Endothelial cell of umbilical vein (primary cell): Measurements from ENCODE around the gene RPS21. TPM values are rescaled to one million over a fixed set of nuclear protein-coding genes. Genes with fewer than 3 reads are reported as not detected.

Experiments used
- BruUV-seq: library from RNA; stranded (reverse); fragments of 400-500 nt; replicated peaks from 2 replicates; lab custom pipeline; 2021; lab: Mats Ljungman, UMichigan
- CTCF ChIA-PET: fragments of 300-600, 350-600 bp; sonication (Branson Sonifier 250); formaldehyde crosslinking; loops from one replicate; lab custom pipeline; 2021; ENCODE audit warnings: antibody characterized with exemption, inconsistent platforms; lab: Charles Lee
- POLR2A ChIA-PET: fragments of 300-600, 350-600 bp; sonication (Branson Sonifier 250); formaldehyde crosslinking; loops from one replicate; lab custom pipeline; 2021; ENCODE audit warnings: antibody characterized with exemption, inconsistent platforms; lab: Charles Lee
- DNase-seq: peaks from one replicate; pipeline ENCODE4 v3.0.0-alpha.2; 2011; ENCODE audit warnings: low read depth, low spot score
- FAIRE-seq: peaks from 2 replicates; lab custom pipeline; 2011; peaks lifted over from hg19 to GRCh38; lab: Jason Lieb, UNC
- H2AFZ ChIP-seq: 2 replicates; pipeline ENCODE4 v1.6.0; 2012; ENCODE audit warnings: low read depth, low read length, control low read depth, inconsistent platforms
- H3K27ac ChIP-seq: 2 replicates; pipeline ENCODE4 v1.5.1; 2011; ENCODE audit warnings: low read depth, mild to moderate bottlenecking, control low read depth, low read length, moderate library complexity; ENCODE audit not compliant: insufficient read depth
- H3K27me3 ChIP-seq, 2 experiments: 2 replicates each; pipeline versions ENCODE4 v1.6.0 to v1.6.1; 2011; ENCODE audit warnings: low read length in 2 of 2, mixed read lengths in 1 of 2; ENCODE audit not compliant: control insufficient read depth in 2 of 2, insufficient read depth in 2 of 2
- H3K36me3 ChIP-seq, 2 experiments: 2 replicates in 1 of 2; 3 replicates in 1 of 2; pipeline ENCODE4 v1.5.1; 2011; ENCODE audit warnings: low read length in 2 of 2, mild to moderate bottlenecking in 1 of 2, moderate library complexity in 1 of 2; ENCODE audit not compliant: control insufficient read depth in 2 of 2, insufficient read depth in 2 of 2; ENCODE audit errors: extremely low read depth in 1 of 2
- H3K4me1 ChIP-seq: 3 replicates; pipeline ENCODE4 v1.5.1; 2011; ENCODE audit warnings: mild to moderate bottlenecking, low read length; ENCODE audit not compliant: control insufficient read depth, insufficient read depth; ENCODE audit errors: extremely low read depth
- H3K4me2 ChIP-seq: 2 replicates; pipeline ENCODE4 v1.6.1; 2011; ENCODE audit warnings: low read length, control low read depth, mixed read lengths; ENCODE audit not compliant: insufficient read depth
- H3K4me3 ChIP-seq, 3 experiments: fragments of 200-600 bp in 1 of 3; sonication (generic), shearing (Covaris generic) in 1 of 3; replicated peaks in 1 of 3; 2 replicates each; pipeline ENCODE4 v1.5.1; 2011 to 2016; ENCODE audit warnings: control low read depth in 3 of 3, low read length in 3 of 3, mild to moderate bottlenecking in 2 of 3, inconsistent platforms in 1 of 3, low read depth in 1 of 3, moderate library complexity in 1 of 3; ENCODE audit not compliant: insufficient read depth in 1 of 3
- H3K79me2 ChIP-seq: 2 replicates; pipeline ENCODE4 v1.6.0; 2012; ENCODE audit warnings: low read length, inconsistent platforms; ENCODE audit not compliant: control insufficient read depth, insufficient read depth
- H3K9ac ChIP-seq: replicated peaks from 2 replicates; pipeline ENCODE3; 2011; ENCODE audit warnings: low read length, control low read depth; ENCODE audit not compliant: insufficient read depth; ENCODE audit errors: extremely low read depth
- H3K9me1 ChIP-seq: replicated peaks from 3 replicates; pipeline ENCODE4 v1.6.0; 2011; ENCODE audit warnings: mild to moderate bottlenecking, low read length; ENCODE audit not compliant: control insufficient read depth, insufficient read depth; ENCODE audit errors: extremely low read depth
- H3K9me3 ChIP-seq: replicated peaks from 2 replicates; pipeline ENCODE4 v1.5.1; 2012; ENCODE audit warnings: low read length, inconsistent platforms; ENCODE audit not compliant: control insufficient read depth, insufficient read depth
- H4K20me1 ChIP-seq: replicated peaks from 2 replicates; pipeline ENCODE3; 2011; ENCODE audit warnings: mild to moderate bottlenecking, low read length; ENCODE audit not compliant: control insufficient read depth, insufficient read depth; ENCODE audit errors: extremely low read depth
- CTCF ChIP-seq, 2 donors: IDR thresholded peaks; 1 replicate in 1 of 2; 2 replicates in 1 of 2; pipeline ENCODE4 v1.5.1; 2011; ENCODE audit warnings: low read length in 2 of 2, mild to moderate bottlenecking in 2 of 2, moderate library complexity in 2 of 2, control low read depth in 1 of 2, inconsistent platforms in 1 of 2, low read depth in 1 of 2; ENCODE audit not compliant: insufficient read depth in 1 of 2; ENCODE audit errors: extremely low read depth in 1 of 2
- FOS ChIP-seq: IDR thresholded peaks from 2 replicates; pipeline ENCODE4 v1.6.1; 2011; ENCODE audit warnings: mild to moderate bottlenecking, low read length, moderate library complexity, borderline replicate concordance; ENCODE audit not compliant: insufficient read depth
- dilution Hi-C: fragments of 300-500 bp; cut with MboI; formaldehyde crosslinking; loops from one replicate; pipeline ENCODE4 v1.15.0; 2019; ENCODE audit warnings: low sequenced_read_pairs; ENCODE audit not compliant: extremely low pct_ligation_motif_present
- intact Hi-C: fragments of 100-400 bp; cut with micrococcal nuclease; formaldehyde crosslinking; loops from one replicate; pipeline ENCODE4 v1.10.0; 2022
- polyA plus RNA-seq, 4 experiments: library from polyadenylated mRNA; depleted of rRNA in 3 of 4; stranded (reverse) in 3 of 4; unstranded in 1 of 4; fragments of >200 nt; gene quantifications; 2 replicates each; pipeline versions ENCODE4 v1.2.1 to v1.2.3, GENCODE V29; 2011 to 2012; ENCODE audit warnings: missing spikeins in 1 of 4
- total RNA-seq: library from RNA; stranded (reverse); gene quantifications from 2 replicates; pipeline ENCODE4 v1.2.3, GENCODE V29; 2021

RPS21 gene
- total and polyA plus RNA-seq, 2 donors (not counting 3 experiments of a cell fraction or from before 2014, with no cell fraction given), result 1,644 to 7,710 TPM

GRCh38 chr20:62405108-62405980 is 18.4 kb downstream of the RPS21 start:
- CTCF ChIA-PET, result interaction anchor here (1.0 kb wide), 1 partner anchor 23 kb away, joined by 5 read pairs; no protein-coding TSS in a partner anchor
- no peaks in the 10 kb centered on the region for H3K27me3 ChIP-seq
- no peak overlapping the region for H2AFZ ChIP-seq
- H4K20me1 ChIP-seq, result no peaks in the 10 kb centered on the region
- H3K27ac ChIP-seq, result no peak overlapping the region
- intact Hi-C loops, result loop anchor here (1.0 to 5.0 kb wide), 3 partner anchors 48 to 212 kb away; partner anchors contain the start of gene ADRM1
- H3K36me3 ChIP-seq, result no peaks in the 10 kb centered on the region
- TF ChIP-seq FOS (no peak), CTCF (IDR thresholded peaks at IDR 0.05; ENCODE audit: extremely low read depth in 1 of 2, insufficient read depth in 1 of 2, low read depth in 1 of 2, low read length in 2 of 2) (peak; percentile 62 to 77)
- peaks cover 11% of the 10 kb centered on the region for H3K4me1 ChIP-seq
- H3K79me2 ChIP-seq, result peaks cover 7% of the 10 kb centered on the region
- no peak for FAIRE-seq
- no peak overlapping the region for H3K4me3 ChIP-seq
- no peaks in the 10 kb centered on the region for H3K9me1 ChIP-seq
- BruUV-seq, result TSS peak; percentile 16
- H3K9ac ChIP-seq, result no peak overlapping the region
- POLR2A ChIA-PET, result no interaction called here
- dilution Hi-C loops, result no loop called here
- H3K9me3 ChIP-seq, result no peaks in the 10 kb centered on the region
- H3K4me2 ChIP-seq, result no peak overlapping the region
- DNase-seq, result peak; percentile 24
